OCI-LY3 (cell line): ENCODE data around the gene COX6A2.

Experiments
- EZH2phosphoT487 ChIP-seq: fragments of 200-600 bp; shearing (Covaris generic); IDR thresholded peaks from 2 replicates; pipeline ENCODE4 v1.6.1; 2018; ENCODE audit warnings: antibody characterized with exemption, mixed run types, low read depth
- TF ChIP-seq, protein P1 (sequence below): fragments of 200-600, 300-600 bp; sonication (generic); IDR thresholded peaks from 2 replicates; pipeline ENCODE4 v1.5.1; 2014; ENCODE audit warnings: antibody characterized with exemption, low read length, low read depth

DNA sequence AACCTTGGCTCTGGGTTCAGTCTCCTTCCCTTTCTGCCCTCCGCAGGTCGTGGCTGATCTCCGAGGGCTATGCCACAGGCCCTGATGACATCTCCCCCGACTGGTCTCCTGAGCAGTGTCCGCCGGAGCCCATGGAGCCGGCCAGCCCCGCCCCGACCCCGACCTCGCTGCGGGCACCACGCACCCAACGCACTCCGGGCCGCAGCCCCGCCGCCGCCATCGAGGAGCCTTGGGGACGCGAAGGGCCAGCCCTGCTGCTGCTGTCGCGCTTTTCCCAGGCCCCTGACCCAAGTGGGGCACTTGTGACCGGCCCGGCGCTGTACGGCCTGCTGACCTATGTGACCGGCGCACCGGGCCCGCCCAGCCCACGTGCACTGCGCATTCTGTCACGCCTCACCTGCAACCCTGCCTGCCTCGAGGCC, 36.2 kb upstream of the COX6A2 start:
- TF ChIP-seq, protein P1, sequence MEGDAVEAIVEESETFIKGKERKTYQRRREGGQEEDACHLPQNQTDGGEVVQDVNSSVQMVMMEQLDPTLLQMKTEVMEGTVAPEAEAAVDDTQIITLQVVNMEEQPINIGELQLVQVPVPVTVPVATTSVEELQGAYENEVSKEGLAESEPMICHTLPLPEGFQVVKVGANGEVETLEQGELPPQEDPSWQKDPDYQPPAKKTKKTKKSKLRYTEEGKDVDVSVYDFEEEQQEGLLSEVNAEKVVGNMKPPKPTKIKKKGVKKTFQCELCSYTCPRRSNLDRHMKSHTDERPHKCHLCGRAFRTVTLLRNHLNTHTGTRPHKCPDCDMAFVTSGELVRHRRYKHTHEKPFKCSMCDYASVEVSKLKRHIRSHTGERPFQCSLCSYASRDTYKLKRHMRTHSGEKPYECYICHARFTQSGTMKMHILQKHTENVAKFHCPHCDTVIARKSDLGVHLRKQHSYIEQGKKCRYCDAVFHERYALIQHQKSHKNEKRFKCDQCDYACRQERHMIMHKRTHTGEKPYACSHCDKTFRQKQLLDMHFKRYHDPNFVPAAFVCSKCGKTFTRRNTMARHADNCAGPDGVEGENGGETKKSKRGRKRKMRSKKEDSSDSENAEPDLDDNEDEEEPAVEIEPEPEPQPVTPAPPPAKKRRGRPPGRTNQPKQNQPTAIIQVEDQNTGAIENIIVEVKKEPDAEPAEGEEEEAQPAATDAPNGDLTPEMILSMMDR = no peak
- TF ChIP-seq EZH2phosphoT487 = no peak
